HG03575 (cell line): ENCODE data around the gene ATP1A3.

Experiments used
- ATAC-seq: cut with Tn5 transposase; IDR thresholded peaks from one replicate; pipeline ENCODE4 v1.9.1; 2021; ENCODE audit not compliant: unreplicated experiment, insufficient number of reproducible peaks, low FRiP score; ENCODE audit errors: extremely low read depth

ATP1A3 gene

DNA sequence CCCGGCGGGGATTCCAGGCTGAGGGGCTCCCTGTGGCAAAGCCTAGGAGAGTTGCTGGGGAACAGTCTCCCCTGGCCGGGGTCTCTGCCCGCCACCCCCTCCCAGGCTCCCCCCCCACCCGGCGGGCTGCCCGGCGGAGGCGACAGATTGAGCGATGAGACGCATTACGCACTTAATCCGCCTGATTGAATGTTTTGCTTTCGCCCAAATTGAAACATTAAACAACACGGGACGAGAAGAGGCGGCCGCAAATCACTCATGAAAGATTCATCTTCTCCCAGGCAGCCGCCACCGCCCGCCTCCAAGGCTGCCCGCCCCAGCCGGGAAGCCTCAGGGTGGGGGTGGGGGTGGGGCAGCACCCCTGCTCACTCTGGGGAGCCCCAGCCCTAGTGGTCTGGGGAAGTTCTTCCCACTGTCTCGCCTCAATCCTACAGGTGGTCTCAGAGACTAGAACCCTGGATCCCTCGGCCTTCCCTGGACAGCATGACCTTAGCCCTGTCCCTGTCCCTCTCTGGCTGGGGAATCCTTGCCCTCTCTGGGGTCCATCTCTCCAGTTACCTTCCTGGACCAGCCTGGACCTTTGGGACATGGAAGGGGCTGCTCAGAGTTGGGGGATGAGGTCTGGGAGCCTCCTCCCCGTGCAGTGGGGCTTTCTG lies 58.1 kb downstream of the ATP1A3 start:
- ATAC-seq, result no peak

- ATAC-seq, result no peak
These were observed 59.1 kb downstream of the ATP1A3 start for GRCh38 chr19:41934849-41935374.

DNA sequence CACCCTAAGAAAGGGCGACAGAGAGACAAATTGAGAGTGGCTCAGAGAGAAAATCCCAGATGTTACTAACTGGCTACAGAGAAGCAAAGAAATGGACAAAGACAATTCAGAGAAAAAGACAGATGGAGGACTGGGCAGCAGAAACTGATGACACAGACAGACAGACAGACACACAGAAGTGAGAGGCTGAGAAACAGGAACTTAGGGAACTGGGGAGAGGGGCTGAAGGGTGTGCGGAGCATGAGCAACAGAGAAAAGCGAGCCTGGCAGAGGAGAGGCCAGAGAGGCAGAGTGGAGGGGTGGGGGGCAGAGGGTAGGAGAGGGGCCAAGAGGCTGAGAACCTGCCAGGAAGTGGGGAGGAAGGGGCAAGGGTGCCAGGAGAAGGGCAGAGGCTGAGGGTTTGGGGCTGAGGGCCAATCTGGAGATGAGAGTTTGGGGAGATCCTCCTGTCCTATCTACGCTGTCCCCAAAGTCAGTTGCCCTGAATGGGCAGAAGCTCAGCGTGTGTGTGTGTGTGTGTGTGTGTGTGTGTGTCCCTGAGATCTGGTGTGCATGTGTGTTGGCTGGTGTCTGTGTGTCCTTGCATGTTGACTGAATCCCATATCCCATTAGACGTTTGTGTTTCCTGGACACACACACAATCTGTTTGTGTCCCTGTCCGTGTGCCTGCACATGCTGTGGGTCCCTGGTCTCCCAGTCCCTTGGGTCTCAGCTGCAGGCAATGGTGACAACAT lies 60.2 kb downstream of the ATP1A3 start:
- ATAC-seq, result no peak

DNA sequence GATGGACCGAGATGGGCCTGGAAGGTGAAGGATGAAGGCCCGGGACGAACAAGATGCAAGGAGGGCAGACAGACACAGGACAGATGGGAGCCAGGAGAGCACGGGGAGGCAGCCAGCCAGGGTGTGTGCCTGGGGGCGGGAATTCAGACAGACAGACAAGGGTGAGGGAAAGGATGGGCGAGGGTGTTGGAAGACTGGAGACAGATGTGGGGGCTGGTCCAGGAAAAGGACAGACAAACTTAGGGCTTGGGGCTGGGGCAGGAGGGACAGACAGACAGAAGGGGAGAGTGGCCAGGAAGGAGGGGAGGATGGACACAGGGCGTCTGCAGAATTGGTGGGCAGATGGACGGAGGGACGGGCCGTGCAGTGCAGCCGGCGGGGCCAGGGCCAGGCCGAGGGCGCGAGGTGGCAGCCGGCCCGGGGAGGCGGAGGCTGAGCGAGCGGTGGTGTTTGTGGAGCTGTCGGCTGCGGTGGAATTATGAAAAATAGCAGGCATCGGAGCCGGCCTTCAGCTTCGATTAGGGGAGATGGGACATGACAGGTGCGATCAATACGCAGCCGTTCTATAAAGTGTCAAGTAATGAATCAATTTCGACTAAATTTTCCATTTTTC lies 61.2 kb downstream of the ATP1A3 start:
- no peak for ATAC-seq

- no peak for ATAC-seq
These were observed 61.7 kb downstream of the ATP1A3 start for GRCh38 chr19:41932259-41932719.

GRCh38 chr19:41930926-41931592 lies 63.0 kb downstream of the ATP1A3 start:
- ATAC-seq, result no peak

DNA sequence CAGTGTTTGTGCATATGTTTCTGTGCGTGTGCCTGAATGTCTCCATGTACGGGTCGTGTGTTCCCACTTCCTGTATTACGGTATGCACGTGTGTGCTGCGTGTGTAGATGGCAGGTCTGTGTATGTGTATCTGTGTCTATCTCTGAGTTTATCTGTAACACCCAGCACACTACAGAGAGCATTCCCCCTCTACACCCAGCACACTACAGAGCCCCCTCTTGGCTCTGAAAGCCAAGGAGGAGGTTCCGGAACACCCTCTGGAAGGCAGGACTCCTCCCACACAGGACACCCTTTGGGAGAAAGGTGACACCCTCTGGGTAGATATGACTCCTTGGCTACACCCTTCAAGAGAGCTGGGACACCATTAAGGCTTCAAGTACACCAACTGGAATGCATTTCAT lies 63.7 kb downstream of the ATP1A3 start:
- ATAC-seq, result no peak

DNA sequence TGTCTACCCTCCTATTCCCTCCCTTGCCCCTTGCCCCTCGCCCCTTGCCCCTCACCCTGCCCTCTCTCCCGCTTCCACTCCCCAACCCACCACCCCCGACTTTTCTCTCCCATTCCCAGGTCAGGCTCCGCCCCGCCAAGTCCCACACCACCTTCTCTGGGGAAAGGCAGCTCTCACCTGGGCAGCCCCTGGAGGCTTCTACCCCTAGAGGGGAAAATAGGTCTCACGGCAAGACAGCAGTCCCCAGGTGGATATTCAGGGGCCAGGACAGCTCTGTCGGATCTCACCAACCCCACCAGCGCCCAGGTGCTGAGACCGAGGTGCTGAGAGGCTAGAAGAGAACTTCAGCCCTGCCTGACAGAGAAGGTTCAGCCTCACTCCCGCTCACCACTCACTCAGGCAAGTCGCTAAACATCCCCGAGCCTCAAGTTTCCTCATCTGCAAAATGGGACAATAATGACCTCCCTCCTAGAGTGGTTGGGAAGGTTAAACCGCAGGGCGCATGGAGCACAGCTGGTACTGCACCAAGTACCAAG lies 64.4 kb downstream of the ATP1A3 start:
- ATAC-seq, result no peak

- no peak for ATAC-seq
These were observed 65.1 kb downstream of the ATP1A3 start for GRCh38 chr19:41928754-41929535.

DNA sequence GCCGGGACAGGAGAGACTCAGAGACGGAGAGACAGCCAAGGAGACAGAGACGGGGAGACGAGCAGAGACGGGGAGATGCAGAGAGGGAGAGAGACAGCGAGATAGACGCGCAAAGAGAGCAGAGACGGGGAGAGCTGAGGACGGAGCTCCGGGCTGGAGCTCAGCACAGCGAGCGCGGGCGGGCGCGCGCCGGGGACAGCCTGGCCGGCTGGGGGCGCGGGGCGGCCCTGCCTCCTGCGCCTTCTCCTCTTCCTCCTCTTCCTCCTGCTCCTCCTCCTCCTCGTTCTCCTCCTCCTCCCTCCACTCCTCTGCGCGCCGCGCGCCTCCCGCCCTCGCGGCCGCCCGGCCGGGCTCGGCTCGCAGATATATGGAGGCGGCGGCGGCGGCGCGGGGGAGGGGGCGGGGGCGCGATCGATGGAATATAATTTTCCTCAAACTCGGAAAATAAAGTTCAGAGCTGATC lies 65.8 kb downstream of the ATP1A3 start, which contains the start of gene ERFL:
ERFL (minus strand) TSS at position 229 of the 463 bp plus-strand sequence. CDS start 15,530 bp downstream, outside the sequence.
- ATAC-seq, result no peak

- no peak for ATAC-seq
These were observed 66.4 kb downstream of the ATP1A3 start for GRCh38 chr19:41927497-41928192.

- ATAC-seq, result no peak
These were observed 67.1 kb downstream of the ATP1A3 start for GRCh38 chr19:41926763-41927496.

DNA sequence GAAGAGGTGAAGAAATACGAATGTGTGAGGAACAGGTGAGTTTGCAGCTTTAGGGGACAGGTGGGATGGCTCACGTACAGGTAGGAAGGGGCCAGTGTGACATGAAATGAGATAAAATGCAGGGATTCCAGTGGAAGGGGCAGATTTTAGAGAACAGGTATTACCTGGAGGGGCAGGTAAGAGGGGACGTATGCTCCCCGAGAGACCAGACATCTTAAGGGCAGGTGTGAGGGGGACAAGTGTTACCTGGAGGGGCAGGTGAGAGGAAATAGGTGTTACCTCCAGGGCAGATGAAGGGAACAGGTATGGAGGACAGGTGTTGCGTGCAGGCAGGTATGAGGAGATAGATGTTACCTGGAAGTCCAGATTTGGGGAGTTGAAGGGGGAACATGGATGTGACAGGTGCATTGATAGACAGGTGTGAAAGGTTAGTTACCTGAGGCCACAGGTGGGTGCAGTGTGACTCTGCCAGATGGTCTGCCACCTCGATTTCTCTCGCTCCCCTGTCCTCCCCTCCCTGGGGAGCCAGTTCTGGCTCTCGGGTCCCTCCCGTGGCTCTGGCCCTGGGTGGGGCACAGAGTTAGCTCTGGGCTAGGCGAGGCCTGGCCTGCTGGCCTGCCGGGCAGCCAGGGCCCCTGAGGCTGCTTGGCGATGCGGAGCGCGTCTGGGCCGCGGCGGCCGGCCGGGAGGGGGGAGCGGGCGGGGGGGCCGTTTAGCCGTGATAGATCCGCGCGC lies 67.8 kb downstream of the ATP1A3 start:
- ATAC-seq, result no peak

DNA sequence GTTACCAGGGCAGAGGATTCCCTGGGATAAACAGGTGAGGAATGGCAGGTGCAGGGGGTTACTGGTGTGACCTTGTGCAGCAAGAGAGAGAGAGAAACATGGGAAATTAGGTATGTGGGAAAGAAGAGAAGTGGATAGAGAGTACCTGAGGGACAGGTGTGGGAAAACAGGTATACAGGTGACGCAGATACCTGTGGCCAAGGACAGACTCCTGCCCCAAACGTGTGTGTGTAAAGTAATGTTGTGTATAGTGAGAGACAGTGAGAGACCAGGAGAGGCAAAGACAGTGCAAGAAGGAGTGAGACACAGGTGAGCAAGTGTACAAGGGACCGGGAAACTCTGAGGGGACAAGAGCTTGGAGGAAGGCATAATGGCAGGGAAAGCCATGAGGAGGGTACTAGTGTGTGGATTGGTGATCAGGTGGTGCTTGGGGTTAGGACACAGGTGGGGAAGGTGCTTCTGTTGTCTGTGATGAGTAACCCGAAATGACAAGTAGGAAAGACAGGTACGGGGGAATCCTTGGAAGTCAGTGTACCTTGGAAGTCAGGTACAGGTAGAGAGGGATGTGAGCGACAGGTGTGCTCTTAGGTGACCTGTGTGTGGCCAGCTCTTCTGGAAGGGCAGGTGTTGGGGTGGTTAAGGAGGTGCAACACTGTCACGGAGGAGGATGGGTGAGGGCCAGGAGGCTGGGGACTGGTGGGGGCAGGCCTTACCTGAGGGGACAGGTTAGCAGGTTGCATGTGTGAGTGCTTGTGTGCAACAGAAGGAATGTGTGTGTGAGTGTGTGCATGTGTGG lies 68.6 kb downstream of the ATP1A3 start:
- ATAC-seq, result no peak

DNA sequence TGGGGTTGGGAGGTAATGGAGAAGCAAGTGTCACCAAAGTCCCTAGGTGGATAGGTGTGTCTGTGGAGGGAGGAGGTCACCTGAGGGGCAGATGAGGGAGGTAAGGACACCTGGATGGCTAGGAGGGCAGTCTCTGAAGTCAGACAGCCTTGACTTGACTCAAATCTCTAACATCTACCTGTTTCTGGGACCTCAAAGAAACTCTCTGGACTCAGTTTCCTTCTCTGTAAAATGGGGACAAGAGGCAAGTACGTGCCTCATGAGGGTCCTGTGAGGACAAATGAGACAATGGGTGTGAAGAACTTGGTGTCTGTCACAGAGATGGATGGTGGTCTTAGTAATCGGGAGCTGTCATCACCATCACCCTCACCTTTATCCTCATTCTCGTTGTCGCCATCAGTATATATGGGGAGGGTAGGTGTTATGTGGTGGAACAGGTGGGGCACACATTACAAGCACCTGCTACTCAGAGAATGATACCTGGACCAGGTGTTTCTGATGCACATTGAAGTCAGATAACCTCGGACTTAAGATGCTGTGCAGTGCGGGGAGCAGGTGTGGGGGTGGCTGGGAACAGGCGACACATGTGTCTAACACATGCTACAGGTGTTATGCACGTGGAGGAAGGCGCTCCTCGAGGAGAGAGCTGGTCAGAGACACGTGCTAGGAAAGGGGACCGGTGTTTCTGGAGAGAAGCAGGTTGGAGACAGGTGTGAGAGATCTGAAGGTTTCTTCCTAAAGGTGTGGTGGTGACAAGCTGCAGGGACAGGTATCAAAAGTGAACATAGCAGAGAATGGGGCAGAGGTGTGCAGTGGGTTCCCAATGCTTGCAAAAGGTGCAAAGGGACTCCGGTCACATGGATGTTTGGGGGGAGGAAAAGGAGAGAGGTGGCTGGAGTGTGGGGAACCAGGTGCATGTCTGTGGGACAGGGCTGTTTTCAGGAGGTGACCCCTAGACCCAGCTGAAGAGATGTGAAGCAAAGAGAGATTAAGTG lies 69.6 kb downstream of the ATP1A3 start:
- no peak for ATAC-seq
